Stimulated activated CD4-positive, alpha-beta T cell treated with anti-CD3 and anti-CD28 coated beads, TNF-alpha, amount 100 ng/mL, for 4 hours (primary cell): ENCODE measurements around the gene RAPH1.

Experiments used
- DNase-seq, 3 experiments: peaks; one replicate each; pipeline ENCODE4 v3.0.0-alpha.2; 2020; ENCODE audit warnings: low read depth in 3 of 3

Gene RAPH1

GRCh38 chr2:203361495-203361894 lies 173.6 kb downstream of the RAPH1 start:
- DNase-seq = no peak

GRCh38 chr2:203360833-203361430 lies 174.2 kb downstream of the RAPH1 start:
- DNase-seq = no peak

DNA sequence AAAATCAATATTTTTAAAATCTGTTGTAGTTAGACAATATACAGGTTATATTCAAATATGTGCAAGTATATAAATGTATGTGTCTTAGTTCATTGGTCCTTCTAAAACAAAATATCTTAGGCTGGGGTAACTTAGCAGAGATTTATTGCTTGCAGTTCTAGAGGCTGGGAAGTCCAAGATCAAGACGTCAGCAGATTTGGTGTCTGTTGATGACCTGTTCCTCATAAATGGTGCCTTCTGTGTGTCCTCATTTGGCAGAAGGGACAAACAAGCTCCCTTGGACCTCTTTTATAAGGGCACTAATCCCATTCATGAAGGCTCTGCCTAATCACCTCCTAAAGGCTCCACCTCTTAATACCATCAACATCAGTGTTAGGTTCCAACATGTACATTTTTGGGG lies 175.7 kb downstream of the RAPH1 start:
- DNase-seq = no peak

DNA sequence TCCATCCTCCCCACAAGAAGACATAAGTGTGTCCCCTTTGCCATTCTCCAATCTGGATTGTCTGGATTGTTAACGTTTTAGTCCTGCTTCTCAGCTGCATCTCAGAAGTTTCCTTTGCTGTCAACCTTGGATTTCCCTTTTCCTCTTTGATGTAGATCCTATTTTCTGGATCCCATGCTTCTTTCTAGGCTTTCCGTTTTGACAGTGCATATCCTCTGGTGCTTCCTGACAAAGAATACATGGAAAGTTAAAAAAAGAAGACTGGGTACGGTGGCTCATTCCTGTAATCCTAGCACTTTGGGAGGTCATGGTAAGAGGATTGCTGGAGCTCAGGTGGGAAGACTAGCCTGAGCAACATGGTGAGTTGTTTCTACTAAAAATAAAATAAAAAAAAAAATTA lies 180.1 kb downstream of the RAPH1 start:
- DNase-seq = no peak

DNA sequence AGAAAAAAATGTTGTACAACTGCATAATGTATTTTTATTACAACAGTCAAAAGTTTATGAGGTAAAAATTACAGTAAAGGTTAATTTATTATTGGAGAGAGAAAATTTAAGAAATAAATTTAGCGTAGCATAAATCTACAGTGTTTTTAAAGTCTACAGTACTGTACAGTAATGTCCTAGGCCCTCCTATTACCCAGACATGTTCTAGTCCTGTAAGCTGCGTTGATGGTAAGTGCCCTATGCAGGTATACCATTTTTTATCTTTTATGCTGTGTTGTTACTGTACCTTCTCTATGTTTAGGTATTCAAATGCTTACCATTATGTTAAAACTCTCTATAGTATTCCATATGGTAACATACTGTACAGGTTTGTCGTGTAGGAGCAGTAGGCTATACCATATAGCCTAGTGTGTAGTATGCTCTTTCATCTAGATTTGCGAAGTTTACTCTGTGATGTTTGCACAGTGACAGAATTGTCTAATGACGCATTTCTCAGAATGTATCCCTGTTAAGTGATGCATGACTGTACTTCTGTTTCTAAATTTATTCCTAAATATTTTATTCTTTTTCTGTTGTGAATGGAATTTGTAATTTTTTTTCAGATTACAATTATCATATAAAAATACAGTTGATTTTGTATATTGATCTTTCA lies 182.4 kb downstream of the RAPH1 start:
- no peak for DNase-seq

DNA sequence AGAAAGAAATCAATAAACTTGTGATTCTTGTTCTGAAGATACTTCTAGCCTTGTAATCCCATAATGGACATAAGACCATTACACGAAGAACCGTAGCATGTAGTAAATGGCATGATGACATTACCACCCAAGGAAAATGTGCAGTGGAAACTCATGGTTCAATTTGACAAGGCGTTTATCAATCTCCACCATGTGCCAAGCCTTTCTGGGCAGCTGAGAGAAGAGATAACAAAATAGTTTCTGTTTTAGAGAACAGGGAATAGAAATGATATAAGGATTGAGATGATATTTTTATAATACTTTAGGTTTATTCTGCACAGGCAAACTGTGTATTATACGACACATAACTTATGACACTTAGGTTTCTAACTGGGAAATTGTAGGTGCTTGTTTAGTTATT lies 187.7 kb downstream of the RAPH1 start:
- no peak for DNase-seq

- DNase-seq = no peak
These were observed 188.5 kb downstream of the RAPH1 start for GRCh38 chr2:203346612-203347011.

- no peak for DNase-seq
These were observed 190.4 kb downstream of the RAPH1 start for GRCh38 chr2:203344667-203345066.
